Activated naive CD4-positive, alpha-beta T cell treated with anti-CD3 and anti-CD28 coated beads, Interleukin-2, amount 50 U/mL, for 16 hours (primary cell): ENCODE data around the gene NBPF11.
A peak's percentile ranks its signal among the peaks of the same experiment; 100 is the strongest.
"Not testable (repeated sequence)": the region's sequence is repeated elsewhere in the genome, so short reads cannot be mapped to it uniquely, and the experiment has no call there.

ENCODE experiments used
- DNase-seq: peaks from one replicate; pipeline ENCODE4 v3.0.0-alpha.2; 2020

Gene NBPF11

GRCh38 chr1:148149050-148149815 is 2.8 kb downstream of the NBPF11 start:
- DNase-seq: not testable (repeated sequence)

DNA sequence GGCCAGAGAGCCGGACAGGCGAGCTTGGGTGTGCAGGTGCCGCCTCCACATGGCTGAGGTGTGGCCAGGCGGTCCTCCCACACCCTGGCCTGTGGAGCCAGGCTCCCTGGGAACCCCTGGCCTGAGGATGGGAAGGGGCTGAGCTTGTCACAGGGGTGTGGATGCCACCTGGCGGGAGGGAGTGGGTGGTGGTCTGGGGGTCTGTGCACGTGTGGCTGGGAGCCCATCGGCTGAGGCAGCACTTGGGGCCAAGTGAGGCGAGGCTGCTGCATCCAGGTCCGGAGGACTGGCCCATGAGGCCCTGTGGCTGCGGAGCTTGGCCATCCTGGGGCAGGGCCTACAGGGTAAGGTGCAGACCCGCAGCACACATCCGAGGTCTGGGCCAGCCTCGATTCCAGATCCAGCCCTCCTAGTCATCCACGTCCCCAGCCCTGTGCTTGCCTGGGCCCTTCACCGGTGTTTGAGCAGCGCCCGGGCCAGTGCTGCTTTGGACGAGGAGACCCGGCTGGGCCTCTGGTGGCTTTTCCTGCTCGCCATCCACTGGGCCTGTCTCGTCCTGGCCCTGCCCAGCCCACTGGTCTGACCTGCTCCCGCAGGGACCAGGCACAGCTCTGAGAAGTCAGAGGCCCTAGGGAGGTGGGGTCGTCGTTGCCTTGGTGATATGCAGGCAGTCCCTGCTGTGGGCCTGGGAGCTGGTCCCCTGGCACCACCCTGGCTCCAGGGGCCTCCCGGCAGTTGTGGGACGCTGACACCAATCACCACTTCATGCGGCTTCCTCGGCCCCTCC is 4.8 kb downstream of the NBPF11 start:
- DNase-seq: not testable (repeated sequence)

DNA sequence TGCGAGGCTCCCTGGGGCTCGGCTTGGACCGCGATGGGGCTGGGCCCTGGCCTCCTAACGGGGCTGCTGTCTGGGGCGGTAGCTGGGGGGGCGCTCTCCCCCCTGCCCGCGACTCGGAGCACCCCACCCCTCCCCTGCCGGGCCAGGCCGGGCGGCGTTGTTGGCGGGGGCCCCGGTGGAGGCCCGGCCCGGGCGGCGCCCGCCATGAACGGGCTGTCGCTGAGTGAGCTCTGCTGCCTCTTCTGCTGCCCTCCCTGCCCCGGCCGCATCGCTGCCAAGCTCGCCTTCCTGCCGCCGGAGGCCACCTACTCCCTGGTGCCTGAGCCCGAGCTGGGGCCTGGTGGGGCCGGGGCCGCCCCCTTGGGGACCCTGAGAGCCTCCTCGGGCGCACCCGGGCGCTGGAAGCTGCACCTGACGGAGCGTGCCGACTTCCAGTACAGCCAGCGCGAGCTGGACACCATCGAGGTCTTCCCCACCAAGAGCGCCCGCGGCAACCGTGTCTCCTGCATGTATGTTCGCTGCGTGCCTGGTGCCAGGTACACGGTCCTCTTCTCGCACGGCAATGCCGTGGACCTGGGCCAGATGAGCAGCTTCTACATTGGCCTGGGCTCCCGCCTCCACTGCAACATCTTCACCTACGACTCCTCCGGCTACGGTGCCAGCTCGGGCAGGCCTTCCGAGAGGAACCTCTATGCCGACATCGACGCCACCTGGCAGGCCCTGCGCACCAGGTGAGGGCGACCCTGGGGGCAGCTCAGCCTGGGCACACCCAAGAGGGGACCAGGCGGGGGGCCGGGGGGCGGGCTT is 5.7 kb downstream of the NBPF11 start:
- not testable (repeated sequence) for DNase-seq

DNA sequence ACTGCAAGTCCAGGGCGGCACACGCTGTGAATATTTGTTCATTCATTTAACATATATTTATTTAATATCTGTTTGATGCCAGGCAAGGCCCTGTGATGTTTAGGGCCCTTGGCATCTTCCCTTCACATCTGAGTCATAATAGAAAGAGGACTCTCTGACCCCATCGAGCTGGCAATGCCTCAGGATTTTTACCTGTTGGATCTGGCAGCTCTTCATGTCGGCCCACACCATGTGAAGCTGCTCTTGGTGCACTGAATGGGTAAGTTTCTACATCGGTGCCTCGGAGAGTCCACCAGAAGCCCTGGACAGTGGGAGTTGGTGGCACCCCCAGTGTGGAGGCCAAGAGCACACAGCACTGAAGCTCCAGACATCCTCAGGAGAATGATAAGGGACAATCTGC is 8.9 kb downstream of the NBPF11 start:
- not testable (repeated sequence) for DNase-seq

- DNase-seq: not testable (repeated sequence)
These were observed 10.1 kb downstream of the NBPF11 start for GRCh38 chr1:148141936-148142335.

GRCh38 chr1:148138606-148139005 is 13.5 kb downstream of the NBPF11 start:
- DNase-seq: not testable (repeated sequence)

- not testable (repeated sequence) for DNase-seq
These were observed 29.7 kb downstream of the NBPF11 start for GRCh38 chr1:148122341-148122740.

DNA sequence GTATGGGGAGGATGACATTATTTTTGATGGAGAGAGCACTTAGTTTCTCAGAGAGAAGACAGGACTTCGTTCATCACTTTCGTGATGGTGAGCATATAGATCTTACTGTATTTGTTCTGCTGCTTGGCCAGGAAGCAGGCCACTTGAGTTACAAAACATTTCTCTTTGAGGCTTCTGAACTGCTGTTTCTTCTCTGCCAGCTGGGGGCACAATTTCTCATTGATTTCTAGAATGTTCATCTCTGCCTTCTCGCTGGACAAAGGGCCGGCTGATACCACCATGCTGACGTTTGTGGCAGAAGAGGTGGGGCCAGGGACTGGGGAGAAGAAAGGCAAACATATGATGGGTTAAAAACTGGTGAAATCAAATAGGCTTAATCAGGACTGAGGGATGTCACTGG is 31.7 kb downstream of the NBPF11 start:
- not testable (repeated sequence) for DNase-seq

DNA sequence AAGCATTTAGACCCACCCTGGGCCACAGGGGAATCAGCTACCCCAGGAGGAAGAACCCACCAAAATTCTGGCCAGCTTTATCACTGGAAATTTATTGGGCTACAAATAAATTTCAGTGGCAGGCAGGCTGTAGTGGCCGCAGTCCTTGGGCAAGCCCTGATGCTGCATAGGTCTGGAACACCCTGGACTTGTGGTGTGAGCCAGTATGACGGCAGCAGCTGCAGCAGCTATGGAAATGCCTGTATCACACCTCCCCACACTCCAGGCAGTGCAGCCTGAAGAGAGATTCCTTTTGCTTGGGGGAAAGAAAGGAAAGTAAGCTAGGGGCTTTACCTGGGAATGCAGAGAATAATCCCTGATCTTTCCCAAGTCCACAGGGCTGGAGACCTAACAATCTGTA is 56.3 kb downstream of the NBPF11 start:
- not testable (repeated sequence) for DNase-seq

GRCh38 chr1:148086196-148086595 is 65.9 kb downstream of the NBPF11 start:
- not testable (repeated sequence) for DNase-seq

DNA sequence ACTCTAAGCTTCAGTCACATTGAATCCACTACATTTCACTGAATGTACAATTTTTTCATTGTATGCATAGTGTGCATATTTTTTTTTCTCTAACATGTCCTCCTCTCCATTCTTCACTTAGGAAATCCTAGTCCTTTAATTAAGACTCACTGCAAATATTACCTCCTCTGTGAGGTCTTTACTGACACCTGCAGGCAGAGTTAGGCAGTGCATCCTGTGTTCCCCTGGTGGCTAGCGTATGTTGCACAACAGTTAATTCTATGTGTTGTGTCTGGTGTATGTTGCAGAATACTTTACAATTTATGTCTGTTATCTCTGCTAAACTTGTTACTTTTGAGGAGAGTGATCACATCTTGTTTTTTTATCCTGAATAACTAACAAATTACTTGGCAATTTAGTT is 70.9 kb downstream of the NBPF11 start:
- DNase-seq: not testable (repeated sequence)

- DNase-seq: not testable (repeated sequence)
These were observed 73.2 kb downstream of the NBPF11 start for GRCh38 chr1:148078632-148079519.

DNA sequence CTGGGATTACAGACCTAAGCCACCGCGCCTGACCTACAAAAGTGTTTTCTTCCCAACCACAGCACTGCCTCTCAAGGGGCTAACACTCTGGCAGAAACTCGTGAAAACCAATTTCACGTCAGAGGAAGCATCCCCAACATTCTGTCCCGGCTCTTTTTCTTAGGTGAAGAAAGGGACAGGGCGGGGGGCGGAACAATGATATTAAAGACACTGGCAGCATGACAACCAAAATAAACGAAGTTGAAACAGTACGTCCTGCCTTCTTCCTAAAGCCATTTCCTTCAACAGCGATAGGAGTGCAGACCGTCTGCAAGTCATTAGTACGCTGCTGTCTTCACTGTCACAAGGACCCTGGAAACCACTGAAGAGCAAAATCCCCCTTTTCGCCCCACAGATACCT is 74.0 kb downstream of the NBPF11 start:
- not testable (repeated sequence) for DNase-seq

GRCh38 chr1:148077458-148077857 is 74.6 kb downstream of the NBPF11 start:
- DNase-seq: not testable (repeated sequence)

- not testable (repeated sequence) for DNase-seq
These were observed 78.7 kb downstream of the NBPF11 start for GRCh38 chr1:148073392-148073791.

DNA sequence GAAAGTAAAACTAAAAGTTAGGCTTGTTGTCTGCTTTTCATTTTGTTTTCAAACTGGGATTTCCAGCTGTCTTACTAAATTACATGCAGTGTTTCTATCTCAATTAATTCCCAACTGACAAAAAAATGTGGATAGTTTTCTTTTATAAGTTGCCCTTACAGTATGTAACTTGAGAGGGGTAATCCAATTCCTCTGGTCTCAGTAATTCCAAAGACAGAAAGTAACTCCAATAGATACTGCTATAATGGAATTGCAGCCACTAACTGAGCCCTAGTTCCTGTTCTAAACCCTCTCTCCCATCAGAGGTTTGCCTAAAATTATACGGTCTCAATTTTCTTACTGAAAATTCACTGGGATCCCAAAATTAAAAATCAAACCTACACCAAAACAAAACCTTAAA is 83.5 kb downstream of the NBPF11 start:
- DNase-seq: not testable (repeated sequence)

DNA sequence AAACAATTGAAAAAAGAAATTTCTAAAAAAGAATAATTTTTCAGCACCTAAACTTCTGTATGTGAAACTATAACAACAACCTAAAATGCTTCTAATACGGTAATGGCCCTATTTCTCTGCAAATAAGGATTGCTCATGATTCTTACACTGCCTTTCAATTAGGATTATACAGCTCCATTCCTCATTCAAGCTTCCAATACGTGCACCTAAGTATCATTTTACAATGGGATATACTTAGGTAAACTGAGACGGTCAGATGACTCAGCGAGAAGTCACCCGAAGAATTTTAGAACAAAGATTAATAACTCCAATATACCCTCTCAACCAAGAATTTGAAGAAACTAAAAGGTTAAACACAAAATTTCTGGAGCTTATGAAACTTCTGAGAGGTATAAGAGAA is 83.9 kb downstream of the NBPF11 start:
- DNase-seq: not testable (repeated sequence)

DNA sequence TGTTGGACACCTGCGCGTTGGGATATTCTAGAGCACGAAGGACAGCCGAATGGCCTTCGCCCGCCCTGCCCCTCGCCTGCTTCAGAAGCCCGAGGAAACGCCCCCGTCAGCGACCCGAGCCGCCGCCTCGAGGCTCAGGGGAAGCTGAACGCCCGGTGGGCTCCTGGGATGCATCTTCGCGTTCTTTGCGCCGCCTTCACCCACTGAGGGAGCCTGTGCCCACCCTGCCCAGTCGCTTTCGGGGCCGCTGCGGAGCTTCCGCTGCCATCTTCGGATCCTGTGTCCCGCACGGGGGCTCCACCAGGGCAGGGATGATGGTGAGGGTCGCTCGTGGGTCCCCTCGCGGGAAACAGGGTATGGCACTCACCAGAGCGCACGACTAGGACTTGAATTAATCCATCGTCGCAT is 91.8 kb downstream of the NBPF11 start:
- DNase-seq: peak; percentile 11

DNA sequence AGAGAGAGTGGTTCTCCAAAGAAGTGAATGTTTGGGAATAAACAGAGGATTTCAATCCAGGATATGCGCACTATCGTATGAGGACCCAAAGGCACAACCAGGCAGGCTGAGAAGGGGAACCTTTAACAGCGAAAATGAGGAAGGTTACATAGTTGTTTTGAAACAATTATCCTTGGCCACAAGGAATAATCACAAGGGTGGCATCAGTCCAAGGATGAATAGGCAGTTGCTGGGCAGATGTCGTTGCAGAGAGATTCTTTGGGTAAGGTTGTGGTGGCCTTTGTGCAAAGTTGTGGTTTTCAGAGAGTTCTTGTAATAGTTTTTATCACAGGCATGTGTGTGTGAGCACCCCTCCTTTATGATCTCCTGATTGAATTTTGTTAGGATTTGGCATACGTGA is 94.7 kb downstream of the NBPF11 start:
- DNase-seq: not testable (repeated sequence)
